ENCODE data around the gene NGDN. TPM values are rescaled to one million over a fixed set of nuclear protein-coding genes. Genes with fewer than 3 reads are reported as not detected.
A peak's percentile ranks its signal among the peaks of the same experiment; 100 is the strongest.
"Not testable (repeated sequence)": the region's sequence is repeated elsewhere in the genome, so short reads cannot be mapped to it uniquely, and the experiment has no call there.

Gene NGDN
- total RNA-seq, 2 experiments from 2014 or later: 75.2 to 80.3 TPM

- Mint-ChIP-seq H3K36me3 (no peaks in the 10 kb centered on the region), H3K4me1 (peaks cover 6% of the 10 kb centered on the region), H3K9me3 (no peaks in the 10 kb centered on the region), H3K27me3 (peaks cover 13% of the 10 kb centered on the region), H3K4me3 (peak overlapping the region; percentile 54), H3K27ac (peak overlapping the region; percentile 86)
- no peak for DNase-seq
Observed at GRCh38 chr14:23447361-23448350, 21.8 kb upstream of the NGDN start.

GRCh38 chr14:23449314-23449713 is 20.2 kb upstream of the NGDN start:
- Mint-ChIP-seq H3K4me1 (peaks cover 6% of the 10 kb centered on the region), H3K36me3 (no peaks in the 10 kb centered on the region), H3K9me3 (no peaks in the 10 kb centered on the region), H3K27ac (no peak overlapping the region), H3K4me3 (no peak overlapping the region), H3K27me3 (peaks cover 15% of the 10 kb centered on the region)
- DNase-seq: no peak

- Mint-ChIP-seq H3K4me1 (peaks cover 6% of the 10 kb centered on the region), H3K9me3 (no peaks in the 10 kb centered on the region), H3K4me3 (no peak overlapping the region), H3K36me3 (no peaks in the 10 kb centered on the region), H3K27me3 (peaks cover 26% of the 10 kb centered on the region), H3K27ac (no peak overlapping the region)
- DNase-seq: no peak
Observed at GRCh38 chr14:23450379-23450778, 19.1 kb upstream of the NGDN start.

DNA sequence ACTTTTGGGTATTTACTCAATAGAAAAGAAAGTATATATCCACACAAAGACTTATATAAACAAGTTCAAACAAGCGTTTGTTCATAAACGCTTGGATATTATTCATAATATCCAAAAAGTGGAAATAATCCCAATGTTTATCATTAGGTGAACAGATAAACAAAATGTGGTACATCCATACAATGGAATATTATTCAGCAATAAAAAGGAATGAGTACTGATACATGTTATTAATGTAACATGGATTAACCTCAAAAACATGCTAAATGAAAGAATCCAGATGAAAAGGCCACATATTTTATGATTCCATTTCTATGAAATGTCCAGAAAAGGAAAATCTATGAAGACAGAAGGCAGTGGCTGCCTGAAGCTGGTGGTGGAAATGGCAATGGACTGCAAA is 17.3 kb upstream of the NGDN start:
- H3K27me3 Mint-ChIP-seq: peaks cover 36% of the 10 kb centered on the region
- H3K4me3 Mint-ChIP-seq: no peak overlapping the region
- no peak overlapping the region for H3K27ac Mint-ChIP-seq
- H3K9me3 Mint-ChIP-seq: no peaks in the 10 kb centered on the region
- no peak for DNase-seq
- no peaks in the 10 kb centered on the region for H3K36me3 Mint-ChIP-seq
- peaks cover 6% of the 10 kb centered on the region for H3K4me1 Mint-ChIP-seq

DNA sequence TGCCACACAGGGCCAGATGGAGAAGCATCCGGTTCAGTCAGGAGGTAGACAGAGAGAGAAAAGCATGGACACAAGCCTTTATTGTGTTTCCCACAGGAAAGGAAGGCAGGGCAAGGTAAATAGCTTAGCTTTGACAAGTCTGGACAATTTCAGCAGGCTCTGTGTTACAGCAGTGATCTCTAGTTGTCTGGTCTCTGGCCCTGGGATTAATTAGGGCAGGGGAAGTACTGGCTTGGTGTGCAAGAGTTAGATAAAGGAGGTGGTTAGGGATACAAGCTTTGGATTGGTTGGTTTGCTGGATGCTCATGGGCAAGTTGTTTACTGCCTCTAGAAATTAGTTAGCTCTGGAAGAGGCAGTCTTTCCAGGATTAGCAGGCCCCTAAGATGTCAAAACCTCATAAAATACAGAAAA is 15.1 kb upstream of the NGDN start:
- Mint-ChIP-seq H3K36me3 (no peaks in the 10 kb centered on the region), H3K27ac (no peak overlapping the region), H3K27me3 (peaks cover 46% of the 10 kb centered on the region), H3K9me3 (no peaks in the 10 kb centered on the region), H3K4me3 (no peak overlapping the region), H3K4me1 (no peaks in the 10 kb centered on the region)
- DNase-seq: no peak

DNA sequence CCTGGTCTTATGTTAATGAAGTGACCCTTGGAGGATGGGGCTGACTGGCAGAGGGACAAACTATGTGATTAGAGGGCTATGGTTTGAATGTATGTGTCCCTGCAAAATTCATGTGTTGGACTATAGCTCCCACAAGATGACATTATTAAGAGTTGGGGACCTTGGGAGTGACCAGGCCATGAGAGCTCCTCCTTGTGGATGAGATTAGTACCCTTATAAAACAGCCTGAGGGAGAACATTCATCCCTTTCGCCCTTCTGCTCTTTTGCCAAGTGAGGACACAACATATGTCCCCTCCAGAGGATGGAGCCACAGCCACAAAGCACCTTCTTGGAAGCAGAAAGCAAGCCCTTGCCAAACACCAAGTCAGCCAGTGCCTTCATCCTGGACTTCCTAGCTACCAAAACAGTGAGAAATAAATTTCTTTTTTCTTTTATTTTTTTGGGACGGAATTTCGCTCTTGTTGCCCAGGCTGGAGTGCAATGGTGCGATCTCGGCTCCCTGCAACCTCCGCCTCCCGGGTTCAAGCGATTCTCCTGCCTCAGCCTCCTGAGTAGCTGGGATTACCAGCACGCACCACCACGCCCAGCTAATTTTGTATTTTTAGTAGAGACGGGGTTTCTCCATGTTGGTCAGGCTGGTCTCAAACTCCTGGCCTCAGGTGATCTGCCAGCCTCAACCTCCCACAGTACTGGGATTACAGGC is 12.5 kb upstream of the NGDN start:
- H3K4me3 Mint-ChIP-seq, H3K27ac Mint-ChIP-seq, H3K36me3 Mint-ChIP-seq, DNase-seq, H3K9me3 Mint-ChIP-seq, H3K4me1 Mint-ChIP-seq: not testable (repeated sequence)
- H3K27me3 Mint-ChIP-seq: peaks cover 43% of the 10 kb centered on the region

DNA sequence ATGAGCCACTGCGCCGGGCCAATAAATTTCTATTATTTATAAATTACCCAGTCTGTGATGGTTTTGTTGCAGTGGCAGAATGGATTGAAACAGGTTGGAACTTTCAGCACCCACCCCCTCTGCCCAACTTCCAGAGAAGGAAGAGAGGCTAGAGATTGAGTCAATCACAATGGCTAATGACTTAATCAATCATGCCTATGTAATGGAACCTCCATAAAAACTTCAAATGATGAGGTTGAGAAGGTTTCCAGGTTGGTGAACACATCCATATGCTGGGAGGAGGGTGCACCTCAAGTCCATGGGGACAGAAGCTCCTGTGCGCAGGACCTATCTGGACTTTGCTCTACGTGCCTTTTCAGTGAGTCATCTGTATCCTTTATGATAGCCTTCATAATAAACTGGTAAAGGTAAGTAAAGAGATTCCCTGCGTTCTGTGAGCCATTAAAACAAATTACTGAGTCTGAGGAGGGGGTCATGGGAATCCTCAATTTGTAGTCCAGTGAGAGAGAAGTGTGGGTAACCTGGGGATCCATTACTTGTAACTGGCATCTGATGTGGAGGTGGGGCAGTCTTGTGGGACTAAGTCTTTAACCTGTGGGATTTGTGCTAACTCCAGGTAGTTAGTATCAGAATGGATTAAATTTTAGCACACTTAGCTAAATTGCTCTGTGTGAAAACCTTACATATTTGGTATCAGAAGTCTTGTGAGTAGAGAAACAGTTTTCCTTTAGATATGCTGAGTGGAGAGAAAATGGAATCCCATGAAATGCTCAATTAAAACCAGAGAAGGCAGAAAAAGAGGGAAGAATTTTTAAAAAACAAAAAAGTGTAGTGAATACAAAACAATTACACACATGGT is 11.7 kb upstream of the NGDN start:
- no peaks in the 10 kb centered on the region for H3K4me1 Mint-ChIP-seq
- H3K27me3 Mint-ChIP-seq: peaks cover 43% of the 10 kb centered on the region
- no peak for DNase-seq
- no peak overlapping the region for H3K27ac Mint-ChIP-seq
- H3K4me3 Mint-ChIP-seq: no peak overlapping the region
- no peaks in the 10 kb centered on the region for H3K9me3 Mint-ChIP-seq
- H3K36me3 Mint-ChIP-seq: no peaks in the 10 kb centered on the region

DNA sequence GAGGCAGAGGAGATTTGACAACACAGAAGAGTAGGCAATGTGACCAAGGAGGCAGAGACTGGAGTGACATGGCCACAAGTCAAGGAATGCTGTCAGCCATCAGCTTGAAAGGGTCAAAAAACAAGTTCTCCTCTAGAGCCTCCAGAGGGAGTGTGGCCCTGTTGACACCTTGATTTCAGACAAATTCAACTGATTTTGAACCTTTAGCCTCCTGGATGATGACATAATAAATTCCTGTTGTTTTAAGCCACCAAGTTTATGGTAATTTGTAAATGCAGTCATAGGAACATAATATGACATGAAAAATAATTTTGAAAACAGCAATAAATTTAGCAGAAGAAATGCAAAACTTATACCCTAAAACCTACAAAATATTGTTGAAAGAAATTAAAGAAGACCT is 8.5 kb upstream of the NGDN start:
- Mint-ChIP-seq H3K36me3 (no peaks in the 10 kb centered on the region), H3K4me1 (no peaks in the 10 kb centered on the region)

GRCh38 chr14:23464700-23465099 is 4.8 kb upstream of the NGDN start:
- no peaks in the 10 kb centered on the region for H3K9me3 Mint-ChIP-seq
- H3K4me3 Mint-ChIP-seq: no peak overlapping the region
- peaks cover 2% of the 10 kb centered on the region for H3K27me3 Mint-ChIP-seq
- no peaks in the 10 kb centered on the region for H3K4me1 Mint-ChIP-seq
- no peak for DNase-seq
- no peak overlapping the region for H3K27ac Mint-ChIP-seq
- no peaks in the 10 kb centered on the region for H3K36me3 Mint-ChIP-seq

More for the DNA sequence above, 8.5 kb upstream of the NGDN start:
- Mint-ChIP-seq H3K27ac (no peak overlapping the region), H3K4me3 (no peak overlapping the region), H3K27me3 (peaks cover 19% of the 10 kb centered on the region), H3K9me3 (no peaks in the 10 kb centered on the region)
- DNase-seq: no peak

DNA sequence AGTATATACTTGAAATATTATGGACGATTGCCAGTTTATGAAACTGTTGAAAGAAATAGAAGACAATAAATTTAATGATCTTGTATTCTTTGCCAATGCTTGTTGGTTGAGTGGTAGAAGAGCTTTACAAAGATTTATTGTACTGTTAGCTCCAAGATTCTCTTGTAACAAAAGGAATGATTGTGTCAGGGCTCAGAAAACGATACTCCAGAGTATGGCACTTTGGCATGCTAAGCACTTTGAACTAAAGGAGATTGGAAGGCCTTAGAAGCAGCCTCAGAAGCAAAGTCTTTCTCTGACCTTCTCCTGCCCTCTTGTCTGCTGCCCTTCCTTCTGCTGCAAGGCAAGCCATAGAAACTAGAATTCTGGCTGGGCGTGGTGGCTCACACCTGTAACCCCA is 4.2 kb upstream of the NGDN start:
- H3K9me3 Mint-ChIP-seq: no peaks in the 10 kb centered on the region
- no peak overlapping the region for H3K27ac Mint-ChIP-seq
- no peaks in the 10 kb centered on the region for H3K36me3 Mint-ChIP-seq
- DNase-seq: no peak
- no peaks in the 10 kb centered on the region for H3K4me1 Mint-ChIP-seq
- no peak overlapping the region for H3K4me3 Mint-ChIP-seq
- no peaks in the 10 kb centered on the region for H3K27me3 Mint-ChIP-seq

DNA sequence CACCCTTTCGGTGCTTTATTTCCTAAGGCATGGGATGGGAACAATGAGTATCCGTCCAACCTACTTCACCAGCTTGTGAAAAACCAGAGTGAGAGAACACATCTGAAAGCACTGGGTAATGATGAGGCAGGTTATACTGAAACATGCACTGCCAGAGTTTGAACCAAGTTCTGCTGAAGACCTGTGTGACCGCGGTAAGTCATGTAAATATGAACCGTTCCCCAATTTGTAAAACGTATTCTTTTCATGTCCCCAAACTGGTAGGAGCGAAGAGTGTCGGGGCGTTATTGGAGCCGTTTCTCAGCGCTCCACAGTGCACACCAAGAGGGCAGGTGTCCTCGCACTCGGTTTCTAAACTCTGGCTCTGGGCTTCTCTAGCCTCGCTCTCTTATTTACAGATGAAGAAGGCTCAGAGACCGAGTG is 788 bp upstream of the NGDN start:
- H3K27ac Mint-ChIP-seq: no peak overlapping the region
- DNase-seq: no peak
- peaks cover 10% of the 10 kb centered on the region for H3K4me1 Mint-ChIP-seq
- no peaks in the 10 kb centered on the region for H3K27me3 Mint-ChIP-seq
- H3K4me3 Mint-ChIP-seq: no peak overlapping the region
- H3K9me3 Mint-ChIP-seq: no peaks in the 10 kb centered on the region
- H3K36me3 Mint-ChIP-seq: peaks cover 19% of the 10 kb centered on the region

DNA sequence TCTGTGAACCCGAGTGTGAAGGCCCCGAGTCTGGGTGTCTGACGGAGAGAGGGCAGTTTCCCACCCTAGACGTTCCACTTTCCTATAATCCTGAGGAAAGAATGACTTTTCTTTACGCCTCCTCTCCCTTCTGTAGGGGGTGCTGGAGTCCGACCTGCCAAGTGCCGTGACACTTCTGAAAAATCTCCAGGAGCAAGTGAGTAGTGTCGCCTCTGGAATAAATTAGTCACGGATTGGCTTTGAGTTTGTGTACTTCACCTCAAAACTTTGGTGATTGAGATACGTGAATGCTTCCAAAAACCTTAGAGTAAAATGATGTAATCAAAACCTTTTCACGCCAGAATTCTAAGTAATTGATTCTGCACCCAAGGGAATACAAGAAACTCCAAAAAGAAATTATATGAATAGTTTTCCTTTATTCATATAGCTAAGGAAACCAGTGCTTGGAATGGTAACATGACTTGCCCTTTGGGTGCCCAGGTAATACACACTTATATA is 452 bp downstream of the NGDN start:
- Mint-ChIP-seq H3K27ac (no peak overlapping the region), H3K9me3 (no peaks in the 10 kb centered on the region), H3K27me3 (no peaks in the 10 kb centered on the region), H3K36me3 (peaks cover 21% of the 10 kb centered on the region), H3K4me1 (peaks cover 10% of the 10 kb centered on the region), H3K4me3 (no peak overlapping the region)
- DNase-seq: peak; percentile 36

DNA sequence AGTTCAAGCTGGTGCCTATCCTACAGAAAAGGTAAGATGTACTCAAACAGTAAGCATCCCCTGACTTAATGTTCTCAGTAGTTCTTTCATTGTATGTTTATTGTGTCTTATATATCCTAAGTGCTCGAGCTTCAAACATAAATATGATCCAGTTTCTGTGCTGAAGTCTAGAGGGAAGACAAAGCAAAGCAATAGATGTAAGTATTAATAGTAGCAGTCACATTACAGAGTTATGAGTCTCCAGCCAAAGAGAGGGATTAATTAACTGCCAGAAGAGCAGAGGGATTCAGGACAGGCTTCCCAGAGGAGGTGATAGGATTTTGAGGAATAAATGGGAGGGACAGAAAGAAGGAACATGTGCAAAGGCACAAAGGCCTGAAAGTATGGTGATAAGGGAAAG is 1.4 kb downstream of the NGDN start:
- Mint-ChIP-seq H3K4me1 (peaks cover 10% of the 10 kb centered on the region), H3K36me3 (peaks cover 24% of the 10 kb centered on the region), H3K27ac (no peak overlapping the region), H3K4me3 (no peak overlapping the region), H3K9me3 (no peaks in the 10 kb centered on the region), H3K27me3 (no peaks in the 10 kb centered on the region)
- DNase-seq: no peak

DNA sequence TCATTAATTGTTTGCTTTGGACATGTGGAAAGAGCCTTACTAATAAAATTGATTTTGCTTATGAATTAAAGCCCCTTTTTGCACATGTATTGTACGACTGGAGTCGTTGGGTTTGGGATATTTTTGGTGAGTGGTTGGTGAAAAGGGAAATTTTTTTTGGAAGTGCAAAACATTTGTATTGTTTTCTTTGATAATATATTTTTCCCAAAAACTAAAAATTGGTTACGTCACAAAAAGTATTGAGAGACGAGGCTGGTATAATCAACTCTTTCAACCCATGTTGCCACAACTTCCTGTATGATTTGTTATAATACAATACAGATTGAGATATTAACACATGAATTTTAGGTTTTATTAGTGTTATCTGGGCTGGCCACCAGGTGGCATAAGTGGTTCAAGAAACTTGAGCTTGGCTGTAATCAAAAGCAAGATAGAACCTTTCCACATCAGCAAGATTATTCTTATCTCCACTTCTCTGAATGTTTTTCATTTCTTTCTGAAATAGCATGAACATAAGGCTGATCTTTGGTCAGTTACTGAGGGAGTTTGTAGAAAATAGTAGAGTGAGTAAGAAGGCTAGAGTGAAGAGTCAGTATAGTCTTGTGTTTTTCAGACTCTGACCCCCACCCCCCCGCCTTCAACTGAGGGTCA is 8.7 kb downstream of the NGDN start:
- Mint-ChIP-seq H3K36me3 (peaks cover 19% of the 10 kb centered on the region), H3K4me3 (no peak overlapping the region), H3K9me3 (no peaks in the 10 kb centered on the region), H3K4me1 (peaks cover 2% of the 10 kb centered on the region), H3K27ac (no peak overlapping the region), H3K27me3 (no peaks in the 10 kb centered on the region)
- DNase-seq: peak; percentile 61
